GM23248 (cell line): Measurements from ENCODE around the gene MEFV.

ENCODE experiments used
- EZH2 ChIP-seq: fragments of 200-600 bp; sonication (generic); IDR thresholded peaks from 2 replicates; pipeline ENCODE4 v1.6.1; 2018; ENCODE audit warnings: antibody characterized with exemption, mild to moderate bottlenecking; ENCODE audit not compliant: insufficient read depth, poor library complexity, severe bottlenecking
- EZH2phosphoT487 ChIP-seq: fragments of 200-600 bp; sonication (generic); IDR thresholded peaks from 2 replicates; pipeline ENCODE4 v1.6.1; 2018; ENCODE audit warnings: antibody characterized with exemption, moderate library complexity, mild to moderate bottlenecking, low read depth; ENCODE audit not compliant: insufficient read depth

DNA sequence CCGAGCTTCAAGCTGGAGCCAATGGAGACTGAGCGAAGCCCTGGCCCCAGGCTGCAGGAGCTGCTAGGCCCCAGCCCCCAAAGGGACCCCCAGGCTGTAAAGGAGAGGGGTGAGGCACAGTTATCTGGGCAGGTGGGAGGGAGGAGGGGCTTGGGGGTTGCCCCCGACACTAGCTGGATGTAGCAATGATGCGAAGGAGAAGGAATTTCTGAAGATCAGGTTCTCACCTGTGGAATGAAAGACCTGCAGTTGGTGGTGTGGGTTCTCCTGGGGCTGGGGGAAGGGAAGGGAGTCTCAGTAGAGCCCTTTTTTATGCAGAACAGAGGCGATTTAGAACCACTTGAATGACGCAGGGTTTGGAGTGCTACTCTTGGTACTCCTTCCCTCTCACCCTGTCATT, 28.7 kb upstream of the MEFV start:
- no peak for TF ChIP-seq EZH2
- no peak for TF ChIP-seq EZH2phosphoT487
